ENCODE results near the gene HM13.
"Not testable (repeated sequence)": the region's sequence is repeated elsewhere in the genome, so short reads cannot be mapped to it uniquely, and the experiment has no call there.

Gene HM13, protein sequence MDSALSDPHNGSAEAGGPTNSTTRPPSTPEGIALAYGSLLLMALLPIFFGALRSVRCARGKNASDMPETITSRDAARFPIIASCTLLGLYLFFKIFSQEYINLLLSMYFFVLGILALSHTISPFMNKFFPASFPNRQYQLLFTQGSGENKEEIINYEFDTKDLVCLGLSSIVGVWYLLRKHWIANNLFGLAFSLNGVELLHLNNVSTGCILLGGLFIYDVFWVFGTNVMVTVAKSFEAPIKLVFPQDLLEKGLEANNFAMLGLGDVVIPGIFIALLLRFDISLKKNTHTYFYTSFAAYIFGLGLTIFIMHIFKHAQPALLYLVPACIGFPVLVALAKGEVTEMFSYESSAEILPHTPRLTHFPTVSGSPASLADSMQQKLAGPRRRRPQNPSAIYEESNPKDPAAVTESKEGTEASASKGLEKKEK

DNA sequence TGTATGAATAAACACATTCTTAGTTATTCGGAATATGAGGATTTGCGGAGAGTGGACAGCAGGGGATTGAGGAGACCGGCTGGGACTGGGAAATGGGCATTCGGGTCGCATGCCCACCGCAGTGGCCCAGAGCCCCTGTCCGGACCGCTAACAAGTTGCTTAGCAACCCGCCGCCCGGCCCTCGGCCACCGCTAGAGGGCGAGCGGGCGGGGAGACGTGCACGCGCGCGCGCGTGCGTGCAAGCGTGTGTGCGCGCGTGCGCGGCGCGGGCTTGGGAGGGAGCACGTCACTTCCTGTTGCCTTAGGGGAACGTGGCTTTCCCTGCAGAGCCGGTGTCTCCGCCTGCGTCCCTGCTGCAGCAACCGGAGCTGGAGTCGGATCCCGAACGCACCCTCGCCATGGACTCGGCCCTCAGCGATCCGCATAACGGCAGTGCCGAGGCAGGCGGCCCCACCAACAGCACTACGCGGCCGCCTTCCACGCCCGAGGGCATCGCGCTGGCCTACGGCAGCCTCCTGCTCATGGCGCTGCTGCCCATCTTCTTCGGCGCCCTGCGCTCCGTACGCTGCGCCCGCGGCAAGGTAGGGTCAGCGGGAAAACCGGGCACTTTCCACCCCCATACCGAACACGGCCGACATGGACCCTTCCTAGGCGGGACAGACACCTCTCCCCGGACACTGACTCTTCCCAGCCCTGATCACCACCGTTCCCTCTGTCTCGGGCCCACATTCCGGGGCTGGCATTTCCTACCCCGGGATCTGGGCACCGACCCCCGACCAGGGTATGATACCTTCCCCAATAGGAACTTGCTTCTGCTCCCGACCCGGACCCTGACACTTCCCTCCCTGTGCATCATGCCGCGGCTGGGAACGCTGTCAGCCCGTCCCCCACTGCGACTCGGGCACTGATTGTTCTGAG, at the start of gene HM13:
HM13 (plus strand) TSS at position 289 of the 918 bp plus-strand sequence; CDS start at position 399, 110 bp downstream.
- DNase-seq: peak; percentile 97

DNA sequence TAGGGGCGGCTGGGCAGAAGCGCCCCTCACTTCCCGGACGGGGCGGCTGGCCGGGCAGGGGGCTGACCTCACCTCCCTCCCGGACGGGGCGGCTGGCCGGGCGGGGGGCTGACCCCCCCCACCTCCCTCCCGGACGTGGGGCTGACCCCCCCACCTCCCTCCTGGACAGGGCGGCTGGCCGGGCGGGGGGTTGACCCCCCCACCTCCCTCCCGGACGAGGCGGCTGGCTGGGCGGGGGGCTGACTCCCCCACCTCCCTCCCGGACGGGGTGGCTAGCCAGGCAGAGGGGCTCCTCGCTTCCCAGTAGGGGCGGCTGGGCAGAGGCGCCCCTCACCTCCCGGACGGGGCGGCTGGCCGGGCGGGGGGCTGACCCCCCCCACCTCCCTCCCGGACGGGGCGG, 43.3 kb upstream of the HM13 start:
- DNase-seq: not testable (repeated sequence)

DNA sequence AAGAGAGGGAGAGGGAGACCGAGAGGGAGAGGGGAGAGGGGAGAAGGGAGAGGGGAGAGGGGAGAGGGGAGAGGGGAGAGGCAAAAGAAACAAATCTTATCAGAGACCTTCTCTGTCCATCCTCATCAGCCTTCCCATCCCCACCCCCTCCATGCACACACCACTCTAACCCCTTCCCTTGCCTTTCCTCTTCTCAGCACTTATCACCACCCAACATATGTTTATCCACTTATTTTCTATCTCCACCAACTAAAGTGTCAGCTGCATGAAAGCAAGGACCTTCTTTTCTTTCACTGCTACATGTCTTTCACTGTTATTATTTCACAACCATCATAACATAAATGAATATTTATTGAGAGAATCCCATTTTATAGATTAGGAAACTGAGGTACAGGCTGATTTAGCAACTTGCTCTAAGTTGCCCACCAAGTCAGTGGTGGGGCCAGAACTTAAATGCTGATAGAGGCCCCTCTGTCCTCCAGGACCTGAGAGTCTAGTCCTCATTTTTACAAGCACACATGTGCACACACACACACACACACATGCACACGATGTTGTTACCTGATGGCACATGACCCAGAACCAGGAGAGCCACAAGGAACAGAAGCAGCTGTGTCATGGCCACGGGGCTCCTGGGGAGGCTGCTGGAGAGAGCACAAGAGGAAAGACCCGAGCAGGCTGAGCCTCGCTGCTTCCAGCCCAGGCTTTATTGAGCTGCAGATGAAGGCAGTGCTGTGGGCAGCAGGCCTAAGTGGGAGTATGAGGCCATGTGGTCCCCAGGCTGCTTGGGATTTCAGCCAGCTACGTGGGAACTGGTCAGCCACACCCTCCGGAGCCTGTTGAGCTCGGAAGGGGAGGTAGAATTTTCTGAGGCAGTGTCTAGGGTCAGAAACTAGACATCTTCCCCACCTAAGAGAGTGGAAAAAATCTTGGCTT, 41.6 kb upstream of the HM13 start:
- no peak for DNase-seq

DNA sequence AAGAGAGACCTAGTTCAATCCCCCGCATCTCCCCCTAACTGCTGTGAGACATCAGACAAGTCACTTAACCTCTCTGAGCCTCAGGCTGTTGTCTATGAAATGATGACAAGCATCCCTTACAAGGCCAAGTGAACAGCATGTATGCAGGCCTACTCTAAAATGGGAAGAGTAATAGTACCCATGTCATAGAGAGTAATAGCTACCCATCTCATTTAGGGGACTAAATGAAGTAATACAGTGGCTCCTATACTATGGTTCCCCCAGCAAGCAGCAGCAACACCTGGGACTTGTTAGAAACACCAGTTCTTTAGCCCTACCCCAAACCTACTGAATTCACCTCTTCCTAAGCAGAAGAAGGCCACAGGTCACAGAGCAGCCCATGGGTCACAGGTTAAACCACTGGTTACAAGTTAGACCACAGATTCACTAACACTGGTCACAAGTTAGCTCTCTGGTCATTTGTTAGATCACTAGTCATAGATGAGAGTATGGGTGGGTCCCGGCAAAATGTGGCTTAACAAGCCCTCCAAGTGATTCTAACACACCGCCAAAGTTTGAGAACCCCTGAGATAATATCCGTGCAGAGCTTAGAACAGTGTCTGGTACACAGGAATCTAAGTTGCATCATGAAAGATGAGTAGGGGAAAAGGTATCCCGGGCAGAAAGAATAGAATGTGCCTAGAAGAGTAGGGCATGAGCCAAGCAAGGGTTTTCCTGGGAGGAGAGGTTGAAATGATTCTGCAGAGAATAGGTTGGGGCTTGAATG, 40.7 kb upstream of the HM13 start:
- DNase-seq: no peak

DNA sequence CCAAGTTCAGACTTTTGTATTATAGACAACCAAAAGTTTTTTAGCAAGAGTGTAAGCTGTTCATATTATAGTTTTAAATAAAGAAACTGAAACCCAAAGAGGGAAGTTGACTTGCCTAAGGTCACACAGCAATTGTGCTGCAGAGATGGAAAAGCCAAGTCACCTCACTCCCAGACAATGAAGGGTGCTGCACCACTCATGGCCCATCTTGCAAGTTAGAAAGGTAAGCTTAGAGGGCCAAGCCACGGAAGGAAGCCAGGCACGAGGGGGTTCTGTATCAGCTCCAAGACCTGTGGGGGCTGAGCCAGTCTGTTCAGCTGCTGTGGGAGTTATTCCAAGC, 40.2 kb upstream of the HM13 start:
- no peak for DNase-seq

DNA sequence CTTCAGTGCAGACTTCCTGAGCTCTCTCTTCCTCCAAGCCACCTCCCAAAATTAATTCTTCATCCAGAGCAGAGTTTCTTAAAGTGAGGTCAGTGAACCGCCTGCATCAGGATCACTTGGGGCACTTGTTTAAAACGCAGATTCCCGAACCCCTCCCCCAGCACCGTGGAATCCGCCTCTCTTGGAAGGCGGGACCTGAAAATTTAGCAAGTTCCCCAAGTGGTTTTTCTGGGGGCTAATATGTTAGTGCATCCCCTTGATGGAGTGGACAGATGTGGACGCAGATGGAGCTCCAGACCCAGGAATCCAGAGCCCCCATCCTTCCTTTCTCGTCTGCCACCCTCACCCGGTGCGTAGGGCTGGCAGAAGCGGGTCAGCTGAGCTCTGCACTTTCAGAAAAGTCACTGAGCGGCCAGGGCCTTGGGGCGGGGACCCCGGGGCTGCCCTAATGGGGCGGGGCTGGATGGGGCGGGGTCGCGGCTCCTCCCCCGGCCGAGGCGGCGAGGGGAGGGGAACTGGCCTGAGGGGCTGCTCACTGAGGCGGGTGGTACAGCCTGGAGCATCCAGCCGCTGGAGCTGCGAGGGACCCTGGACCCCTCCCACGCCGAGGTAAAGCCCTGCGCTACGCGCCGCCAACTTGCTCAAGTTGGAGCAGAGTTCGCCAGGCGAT, 39.3 kb upstream of the HM13 start, which contains the start of the genes DEFB124 and REM1:
DEFB124 (minus strand) TSS at position 370 of the 670 bp plus-strand sequence. CDS start 2,114 bp downstream, outside the sequence.
REM1 (plus strand) TSS at position 531 of the 670 bp plus-strand sequence. CDS start 1,158 bp downstream, outside the sequence.
- no peak for DNase-seq

DNA sequence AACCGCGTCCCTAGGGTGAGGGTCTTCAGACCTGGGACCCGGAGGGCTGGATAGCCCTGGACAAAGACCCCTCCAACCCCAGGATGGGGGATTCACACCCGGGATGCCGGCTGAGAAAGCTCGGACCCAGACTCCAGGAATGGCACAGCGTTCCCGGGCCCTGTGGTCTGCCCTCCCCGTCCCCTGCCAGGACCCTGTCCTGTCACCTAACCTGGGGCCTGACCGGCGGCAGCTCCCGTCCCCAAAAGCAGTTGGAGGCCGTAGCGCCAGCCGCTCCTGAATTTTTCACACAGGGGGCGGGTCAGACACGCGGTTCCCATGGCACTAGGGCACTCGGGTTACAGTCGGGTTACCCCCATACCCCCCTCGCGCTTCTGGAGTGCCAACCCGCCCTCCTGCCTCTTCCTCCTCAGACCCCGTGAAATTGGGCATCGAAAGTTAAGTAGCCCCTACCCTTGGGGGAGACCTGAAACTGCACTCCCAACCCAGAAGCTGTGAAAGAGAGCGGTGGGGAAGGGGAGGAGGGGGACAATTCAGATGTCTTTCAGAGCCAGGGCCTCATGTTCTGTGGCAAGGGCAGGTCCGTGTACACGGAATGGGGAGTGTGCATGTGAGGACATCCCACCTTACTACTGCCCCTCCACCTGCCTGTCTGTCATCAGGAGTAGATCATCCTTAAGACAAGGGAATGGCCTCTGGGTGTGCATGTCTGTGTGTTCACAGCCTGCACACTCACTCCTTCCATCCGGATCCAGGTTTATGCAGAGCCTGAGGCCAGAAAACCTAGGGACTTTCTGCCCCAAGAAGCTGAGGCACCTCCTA, 38.6 kb upstream of the HM13 start:
- DNase-seq: no peak

DNA sequence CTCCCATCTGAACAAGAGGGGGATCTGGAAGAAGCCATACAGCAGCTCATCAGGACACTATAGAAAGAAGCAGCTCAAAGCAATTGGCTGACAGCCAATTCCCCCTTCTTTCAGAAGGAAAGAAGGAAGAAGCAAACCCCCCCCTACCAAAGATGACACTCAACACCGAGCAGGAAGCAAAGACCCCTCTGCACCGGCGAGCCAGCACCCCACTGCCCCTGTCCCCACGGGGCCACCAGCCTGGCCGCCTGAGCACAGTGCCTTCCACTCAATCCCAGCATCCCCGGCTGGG, 38.0 kb upstream of the HM13 start:
- no peak for DNase-seq

DNA sequence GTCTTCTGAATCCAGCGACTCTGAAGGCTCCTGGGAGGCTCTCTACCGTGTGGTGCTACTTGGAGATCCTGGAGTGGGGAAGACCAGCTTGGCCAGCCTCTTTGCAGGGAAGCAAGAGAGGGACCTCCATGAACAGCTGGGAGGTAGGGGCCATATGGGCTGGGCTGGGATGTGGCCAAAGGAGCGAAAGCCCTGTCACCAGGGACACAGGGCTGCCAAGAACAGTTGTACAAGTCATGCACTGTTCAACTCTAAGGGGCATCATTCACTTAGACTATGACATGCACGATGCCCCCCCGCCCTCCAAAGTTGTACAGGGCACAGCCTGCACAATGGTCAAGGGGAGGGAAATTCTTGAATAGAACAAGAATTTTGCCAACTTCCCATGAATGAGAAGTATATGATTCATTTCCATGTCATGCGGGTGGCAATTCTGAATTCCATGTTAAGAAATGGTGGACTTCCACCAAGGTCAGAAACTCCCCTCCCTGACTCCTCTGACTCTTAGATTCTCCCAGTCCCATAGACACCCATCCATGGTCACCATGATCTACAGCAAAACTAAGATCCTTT, 37.5 kb upstream of the HM13 start:
- DNase-seq: no peak

DNA sequence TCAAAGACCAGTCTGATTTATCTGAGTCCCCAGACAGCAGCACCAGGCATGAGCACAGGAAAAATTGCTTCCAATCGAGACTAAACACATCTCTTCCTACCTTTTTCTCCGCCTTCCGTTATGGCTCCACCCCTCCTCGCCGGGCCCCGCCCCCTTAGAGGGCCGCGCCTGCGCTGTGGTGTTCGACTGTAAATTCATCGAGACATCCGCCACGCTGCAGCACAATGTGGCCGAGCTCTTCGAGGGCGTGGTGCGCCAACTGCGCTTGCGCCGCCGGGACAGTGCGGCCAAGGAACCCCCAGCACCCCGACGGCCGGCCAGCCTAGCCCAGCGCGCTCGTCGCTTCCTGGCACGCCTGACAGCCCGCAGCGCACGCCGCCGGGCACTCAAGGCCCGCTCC, 30.2 kb upstream of the HM13 start:
- peak in 1 of 3 experiments; percentile 29 for DNase-seq

DNA sequence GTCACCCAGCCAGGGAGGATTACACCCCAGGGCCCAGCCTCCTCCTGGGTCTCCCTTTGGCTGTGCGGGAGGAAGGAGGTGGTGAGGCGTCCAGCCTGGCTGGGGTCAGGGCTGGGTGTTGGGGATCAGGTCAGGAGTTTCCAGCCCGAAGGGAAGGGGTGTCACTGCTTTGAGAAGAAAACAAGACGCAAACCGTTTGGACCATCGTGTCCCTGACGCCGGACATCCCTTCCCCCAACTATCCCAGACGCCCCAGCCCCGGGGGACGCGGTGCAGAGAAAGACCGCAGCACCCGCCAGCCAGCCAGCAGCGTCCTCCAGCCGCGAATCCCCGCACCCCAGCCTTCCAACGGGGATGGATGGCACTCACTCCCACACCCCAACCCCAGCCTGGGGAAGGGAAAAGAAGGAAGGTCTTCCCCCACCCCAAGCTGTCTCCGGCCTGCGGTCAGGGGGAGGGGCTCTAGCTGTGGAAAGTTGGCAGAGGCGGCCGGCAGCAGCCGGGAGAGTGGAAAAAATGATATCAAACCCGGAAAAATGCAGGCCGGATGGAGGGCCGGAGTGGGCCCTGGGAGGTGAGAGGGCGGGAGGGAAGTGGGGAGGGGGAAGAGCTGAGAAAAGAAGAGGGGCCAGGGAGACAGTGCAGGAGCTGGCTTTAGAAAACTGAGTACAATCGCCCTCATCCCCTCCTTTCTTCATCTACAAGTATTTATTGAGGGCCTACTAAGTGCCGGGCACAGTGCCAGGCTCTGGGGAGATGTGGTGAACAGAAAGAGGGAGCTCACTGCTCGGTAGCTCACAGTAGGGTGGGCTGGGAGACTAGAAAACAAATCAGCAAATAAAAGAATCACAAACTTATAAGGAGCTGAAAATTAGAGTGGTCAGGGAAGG, 28.5 kb upstream of the HM13 start:
- DNase-seq: no peak

DNA sequence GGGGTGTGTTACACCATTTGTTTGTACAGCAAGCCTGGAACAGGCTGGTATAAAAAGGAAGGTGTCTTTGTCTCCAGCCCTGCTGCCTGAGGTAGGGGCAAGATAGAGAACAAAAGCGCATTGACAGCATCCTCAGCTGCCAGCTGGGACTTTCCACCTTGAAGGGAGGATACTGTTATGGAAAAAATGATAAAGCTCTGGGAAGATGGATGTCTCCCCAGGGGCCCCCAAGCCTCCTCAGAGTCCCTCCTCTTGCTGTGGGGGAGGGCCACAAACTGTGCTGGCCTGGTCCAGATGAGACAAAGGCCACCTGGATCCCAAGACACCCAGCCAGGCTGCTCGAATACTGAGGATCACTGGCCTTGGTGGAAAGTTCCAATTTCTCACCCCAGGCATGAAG, 26.1 kb upstream of the HM13 start:
- peak in 1 of 3 experiments; percentile 20 for DNase-seq

DNA sequence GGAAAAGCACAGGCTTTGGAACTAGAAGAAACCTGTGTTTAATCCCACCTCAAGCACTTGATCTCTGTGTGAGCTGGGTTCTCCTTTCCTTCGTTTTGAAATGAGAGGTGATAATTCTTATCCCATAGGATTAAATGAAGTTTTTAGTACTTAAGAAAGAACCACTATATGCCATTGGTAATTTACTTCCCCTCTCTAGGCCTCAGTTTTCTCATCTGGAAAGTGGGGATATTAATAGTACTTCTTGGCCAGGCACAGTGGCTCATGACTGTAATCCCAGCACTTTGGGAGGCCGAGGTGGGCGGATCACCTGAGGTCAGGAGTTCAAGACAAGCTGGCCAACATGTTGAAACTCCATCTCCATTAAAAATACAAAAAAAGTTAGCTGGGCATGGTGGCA, 25.1 kb upstream of the HM13 start:
- DNase-seq: no peak

DNA sequence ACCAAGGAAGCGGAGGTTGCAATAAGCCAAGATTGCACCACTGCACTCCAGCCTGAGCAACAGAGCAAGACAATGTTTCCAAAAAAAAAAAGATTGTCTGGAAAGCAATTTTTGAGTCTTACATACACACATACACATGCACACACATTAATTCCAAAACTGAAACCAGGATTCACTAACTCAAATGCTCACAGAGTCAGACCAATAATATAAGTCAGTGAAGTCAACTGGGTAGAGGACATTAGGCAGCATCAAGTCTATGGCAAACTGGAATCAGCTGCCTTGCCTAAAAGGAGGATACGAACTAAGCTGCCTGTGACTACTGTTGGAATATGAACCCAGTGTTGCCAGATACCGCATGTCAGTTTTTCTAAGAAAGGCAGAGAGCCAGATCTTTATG, 23.5 kb upstream of the HM13 start:
- no peak for DNase-seq

DNA sequence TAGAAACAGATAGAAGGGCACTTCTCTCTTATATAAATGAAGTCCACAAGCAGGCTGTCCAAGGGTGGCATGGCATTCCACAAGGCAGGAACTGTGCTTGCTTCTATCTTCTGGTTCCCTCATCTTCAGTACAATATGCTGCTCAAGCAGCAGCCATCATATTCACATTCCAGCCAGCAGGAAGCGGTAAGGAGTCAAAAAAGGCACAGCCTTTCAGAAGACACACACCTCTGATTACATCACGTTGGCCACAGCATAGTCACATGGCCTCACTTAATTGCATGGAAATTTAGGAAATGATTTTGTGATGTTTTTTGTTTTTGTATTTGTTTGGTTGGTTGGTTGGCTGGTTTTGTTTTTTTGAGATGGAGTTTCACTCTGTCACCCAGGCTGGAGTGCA, 20.1 kb upstream of the HM13 start:
- peak in 2 of 3 experiments; percentile 18 to 34 for DNase-seq

DNA sequence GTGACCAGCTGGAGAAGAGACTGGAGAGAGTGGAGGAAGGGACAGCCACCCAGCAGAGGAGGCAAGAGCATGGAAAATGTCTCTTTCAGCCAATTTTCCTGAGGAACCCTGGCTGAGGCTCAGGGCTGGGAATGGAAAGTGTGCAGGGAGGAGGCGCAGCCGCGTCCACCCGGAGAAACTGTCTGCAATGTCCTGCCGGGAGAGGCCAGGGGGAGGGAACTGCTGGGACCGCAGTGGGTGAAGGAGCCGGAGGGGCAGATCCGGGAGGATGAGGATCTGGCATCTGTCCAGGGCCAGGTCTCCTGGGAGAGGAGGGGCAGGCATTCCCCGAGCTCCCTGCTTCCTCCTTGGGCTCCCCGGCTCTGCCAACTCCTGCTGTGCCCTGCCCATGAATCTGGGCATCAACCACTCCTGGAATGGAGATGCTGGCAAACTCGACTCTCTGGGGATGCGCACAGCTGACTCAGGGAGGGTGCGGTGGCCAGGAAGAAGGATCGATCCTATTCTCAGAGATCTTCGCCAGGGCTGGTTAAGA, 17.4 kb upstream of the HM13 start:
- DNase-seq: peak in 1 of 3 experiments; percentile 38

DNA sequence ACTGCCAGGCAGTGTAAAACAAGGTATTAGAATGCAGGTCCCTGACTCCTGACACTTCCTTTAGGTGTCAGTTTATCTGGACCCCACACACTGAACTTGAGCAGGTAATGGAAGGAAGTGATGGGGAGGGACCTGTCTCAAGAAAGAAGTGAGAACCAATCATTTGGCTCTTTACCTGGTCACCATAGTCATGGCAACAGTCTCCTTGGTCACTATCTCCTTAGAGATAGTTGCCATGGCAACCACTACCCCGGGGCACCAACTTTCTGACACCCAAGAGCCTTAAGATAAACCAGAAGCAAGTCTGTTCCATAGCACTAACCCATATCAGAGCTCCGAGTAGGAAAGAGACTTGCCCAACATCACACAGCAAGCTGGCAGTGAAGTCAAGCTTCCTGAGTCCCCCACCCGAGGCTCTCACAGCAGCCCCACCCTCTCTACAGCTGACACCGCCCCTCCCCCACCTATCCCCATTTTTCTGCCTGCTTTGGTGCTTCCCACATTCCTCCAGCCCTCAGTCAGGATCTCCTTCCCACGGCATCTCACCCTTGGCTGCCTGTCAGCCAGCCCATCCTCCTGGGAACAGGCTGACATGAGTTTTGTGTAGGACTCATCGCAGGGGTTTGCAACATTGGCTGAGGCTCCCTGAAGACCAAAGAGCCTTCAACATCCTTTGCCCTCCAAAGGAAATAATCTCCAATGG, 16.3 kb upstream of the HM13 start:
- DNase-seq: peak in 1 of 3 experiments; percentile 54

DNA sequence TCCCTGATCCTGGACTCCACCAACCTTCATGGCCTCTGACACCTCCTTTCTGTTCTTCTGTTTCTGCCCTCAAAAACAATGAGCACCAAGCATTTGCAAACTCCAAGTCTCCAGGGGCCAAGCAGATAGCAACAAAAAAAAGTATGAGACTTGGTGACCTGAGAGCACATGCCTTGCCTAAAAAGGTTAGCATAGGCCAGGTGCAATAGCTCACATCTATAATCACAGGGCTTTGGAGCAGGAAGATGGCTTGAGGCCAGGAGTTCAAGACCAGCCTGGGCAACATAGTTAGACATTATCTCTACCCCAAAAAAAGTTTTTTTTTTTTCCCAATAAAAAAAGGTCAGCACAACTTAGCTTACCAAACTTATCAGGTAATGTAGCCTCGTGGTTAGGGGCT, 13.7 kb upstream of the HM13 start:
- DNase-seq: no peak
